IPS-18c (cell line): Measurements from ENCODE around the gene CNTNAP5.

Source experiments
- H3K4me3 ChIP-seq: 2 replicates; pipeline ENCODE4 v1.7.0; 2013; ENCODE audit warnings: low read depth, mild to moderate bottlenecking, low read length, moderate library complexity; ENCODE audit not compliant: insufficient read depth
- H3K9me3 ChIP-seq: one replicate; pipeline ENCODE4 v1.6.1; 2013; ENCODE audit warnings: mild to moderate bottlenecking, low read length, moderate library complexity; ENCODE audit not compliant: control insufficient read depth, insufficient read depth

Gene CNTNAP5

GRCh38 chr2:124025171-124025580 is at the start of gene CNTNAP5:
Gene CNTNAP5 (plus strand): TSS chr2:124025287. CDS start chr2:124025651, 364 bp downstream.
- peak within 1 kb of the TSS; percentile 50 for H3K4me3 ChIP-seq
- H3K9me3 ChIP-seq, result no peaks in the 10 kb centered on the region

GRCh38 chr2:123976054-123976648 is 48.9 kb upstream of the CNTNAP5 start:
- peaks cover 2% of the 10 kb centered on the region for H3K9me3 ChIP-seq
- H3K4me3 ChIP-seq, result no peak overlapping the region

- H3K4me3 ChIP-seq, result no peak overlapping the region
- no peaks in the 10 kb centered on the region for H3K9me3 ChIP-seq
Measured at GRCh38 chr2:123993728-123994323, 31.3 kb upstream of the CNTNAP5 start.

GRCh38 chr2:123999681-124000080 is 25.4 kb upstream of the CNTNAP5 start:
- Histone ChIP-seq H3K9me3 (no peaks in the 10 kb centered on the region), H3K4me3 (no peak overlapping the region)

GRCh38 chr2:124001696-124002430 is 23.2 kb upstream of the CNTNAP5 start:
- H3K9me3 ChIP-seq, result no peaks in the 10 kb centered on the region

GRCh38 chr2:124018890-124019289 is 6.2 kb upstream of the CNTNAP5 start:
- Histone ChIP-seq H3K9me3 (no peaks in the 10 kb centered on the region), H3K4me3 (no peak overlapping the region)

More at GRCh38 chr2:124001696-124002430, 23.2 kb upstream of the CNTNAP5 start:
- H3K4me3 ChIP-seq, result no peak overlapping the region

- Histone ChIP-seq H3K4me3 (peak overlapping the region; percentile 48), H3K9me3 (no peaks in the 10 kb centered on the region)
Measured at GRCh38 chr2:124024561-124025170, 421 bp upstream of the CNTNAP5 start.

GRCh38 chr2:124025891-124026434 is 876 bp downstream of the CNTNAP5 start:
- H3K4me3 ChIP-seq, result peak overlapping the region; percentile 50; the same call in 1 of the 2 replicates
- H3K9me3 ChIP-seq, result no peaks in the 10 kb centered on the region

- no peaks in the 10 kb centered on the region for H3K9me3 ChIP-seq
- no peak overlapping the region; the same call in 1 of the 2 replicates for H3K4me3 ChIP-seq
Measured at GRCh38 chr2:124026503-124026902, 1.4 kb downstream of the CNTNAP5 start.

- Histone ChIP-seq H3K9me3 (no peaks in the 10 kb centered on the region), H3K4me3 (no peak overlapping the region)
Measured at GRCh38 chr2:124027182-124027581, 2.1 kb downstream of the CNTNAP5 start.

- Histone ChIP-seq H3K9me3 (no peaks in the 10 kb centered on the region), H3K4me3 (no peak overlapping the region)
Measured at GRCh38 chr2:124032799-124033198, 7.7 kb downstream of the CNTNAP5 start.

- no peak overlapping the region for H3K4me3 ChIP-seq
Measured at GRCh38 chr2:124034265-124034664, 9.2 kb downstream of the CNTNAP5 start.

GRCh38 chr2:124035001-124035400 is 9.9 kb downstream of the CNTNAP5 start:
- Histone ChIP-seq H3K4me3 (no peak overlapping the region), H3K9me3 (no peaks in the 10 kb centered on the region)

More at GRCh38 chr2:124034265-124034664, 9.2 kb downstream of the CNTNAP5 start:
- no peaks in the 10 kb centered on the region for H3K9me3 ChIP-seq

GRCh38 chr2:124039032-124039431 is 13.9 kb downstream of the CNTNAP5 start:
- no peak overlapping the region for H3K4me3 ChIP-seq
- no peaks in the 10 kb centered on the region for H3K9me3 ChIP-seq

- Histone ChIP-seq H3K9me3 (no peaks in the 10 kb centered on the region), H3K4me3 (no peak overlapping the region)
Measured at GRCh38 chr2:124039762-124040291, 14.7 kb downstream of the CNTNAP5 start.

- no peak overlapping the region for H3K4me3 ChIP-seq
- no peaks in the 10 kb centered on the region for H3K9me3 ChIP-seq
Measured at GRCh38 chr2:124045894-124046293, 20.8 kb downstream of the CNTNAP5 start.

GRCh38 chr2:124046332-124046731 is 21.2 kb downstream of the CNTNAP5 start:
- no peak overlapping the region for H3K4me3 ChIP-seq
- H3K9me3 ChIP-seq, result no peaks in the 10 kb centered on the region
